Right lobe of liver (tissue), 6 donors: ENCODE measurements around the gene RUBCN. TPM values are rescaled to one million over a fixed set of nuclear protein-coding genes. Genes with fewer than 3 reads are reported as not detected.
"Not testable (repeated sequence)": the region's sequence is repeated elsewhere in the genome, so short reads cannot be mapped to it uniquely, and the experiment has no call there.

Source experiments
- ATAC-seq, 4 donors: fragments of 200-7000 bp; cut with Tn5 transposase; one replicate each; pipeline ENCODE4 v1.9.1; 2020; ENCODE audit warnings: mild to moderate bottlenecking in 4 of 4, moderate library complexity in 4 of 4
- DNase-seq, 3 donors: peaks; one replicate each; pipeline ENCODE4 v3.0.0-alpha.2; 2020
- H3K27ac ChIP-seq, 3 donors: fragments of 200-600 bp; one replicate each; pipeline ENCODE4 v1.8.0; 2022
- H3K27me3 ChIP-seq, 2 donors: fragments of 200-600 bp; one replicate each; pipeline ENCODE4 v1.8.0; 2022
- H3K36me3 ChIP-seq, 4 donors: fragments of 200-600 bp; sonication (generic) in 1 of 4; one replicate each; pipeline versions ENCODE4 v1.5.1 to v1.8.0; 2017 to 2022; ENCODE audit warnings: control low read depth in 1 of 4
- H3K4me1 ChIP-seq, 4 donors: fragments of 200-600 bp; sonication (generic) in 1 of 4; one replicate each; pipeline versions ENCODE4 v1.5.1 to v1.8.0; 2017 to 2022; ENCODE audit warnings: control low read depth in 1 of 4
- H3K4me3 ChIP-seq, 3 donors: fragments of 200-600 bp; one replicate each; pipeline ENCODE4 v1.8.0; 2022
- H3K9me3 ChIP-seq, 4 donors: fragments of 200-600 bp; sonication (generic) in 1 of 4; one replicate each; pipeline versions ENCODE4 v1.5.1 to v1.8.0; 2017 to 2022; ENCODE audit warnings: control low read depth in 1 of 4
- POLR2A ChIP-seq: fragments of 450-650 bp; IDR thresholded peaks from one replicate; pipeline ENCODE4 v1.6.1; 2017; ENCODE audit warnings: antibody characterized with exemption, mild to moderate bottlenecking
- WGBS: methylation state at CpG from one replicate; pipeline ENCODE4 v1.1.6; 2018; ENCODE audit warnings: low coverage, low lambda C conversion rate; ENCODE audit not compliant: insufficient coverage; ENCODE audit errors: missing lambda C conversion rate; 5-methylcytosine and 5-hydroxymethylcytosine counted together
- intact Hi-C, 2 donors: fragments of 100-400 bp; cut with DNase I; formaldehyde crosslinking; loops; one replicate each; pipeline versions ENCODE4 v1.11.2 to v1.14.1; 2022
- total RNA-seq, 6 experiments: library from RNA; depleted of rRNA in 2 of 6; stranded (reverse); fragments of >200 nt in 2 of 6; fragmentation: NEBNext Ultra II Directional in 3 of 6; extraction: Animal tissue kit (Norgen Biotek cat#: 25700) in 3 of 6; gene quantifications; one replicate each; pipeline versions ENCODE4 v1.1.0 to v1.2.4, GENCODE V29; 2016 to 2023
- TF ChIP-seq, protein P1 (sequence below), 4 donors: fragments of 200-600 bp in 3 of 4; fragments of 450-650 bp in 1 of 4; IDR thresholded peaks; one replicate each; pipeline versions ENCODE4 v1.5.1 to v1.8.0; 2016 to 2022; ENCODE audit warnings: antibody characterized with exemption in 4 of 4, mild to moderate bottlenecking in 2 of 4
- donor health status: DM: no; HTN: yes; CAD: no.
- donor health status: DM: no; HTN: no; CAD: no.
- donor health status: DM: no; HTN: no; CAD: no.
- donor health status: DM: no; HTN: yes; CAD: no.
- donor health status: DM: no; HTN: yes; CAD: no.

RUBCN gene
- total RNA-seq, 6 experiments from 2014 or later, result 6.4 to 19.4 (median 7.7) TPM

- Histone ChIP-seq H3K27me3 (no peaks in the 10 kb centered on the region), H3K4me3 (no peak overlapping the region), H3K36me3 (peaks cover 0 to 15% (median 0%) of the 10 kb centered on the region in 4 donors), H3K9me3 (no peaks in the 10 kb centered on the region), H3K4me1 (no peaks in the 10 kb centered on the region), H3K27ac (no peak overlapping the region)
- TF ChIP-seq, protein P1, sequence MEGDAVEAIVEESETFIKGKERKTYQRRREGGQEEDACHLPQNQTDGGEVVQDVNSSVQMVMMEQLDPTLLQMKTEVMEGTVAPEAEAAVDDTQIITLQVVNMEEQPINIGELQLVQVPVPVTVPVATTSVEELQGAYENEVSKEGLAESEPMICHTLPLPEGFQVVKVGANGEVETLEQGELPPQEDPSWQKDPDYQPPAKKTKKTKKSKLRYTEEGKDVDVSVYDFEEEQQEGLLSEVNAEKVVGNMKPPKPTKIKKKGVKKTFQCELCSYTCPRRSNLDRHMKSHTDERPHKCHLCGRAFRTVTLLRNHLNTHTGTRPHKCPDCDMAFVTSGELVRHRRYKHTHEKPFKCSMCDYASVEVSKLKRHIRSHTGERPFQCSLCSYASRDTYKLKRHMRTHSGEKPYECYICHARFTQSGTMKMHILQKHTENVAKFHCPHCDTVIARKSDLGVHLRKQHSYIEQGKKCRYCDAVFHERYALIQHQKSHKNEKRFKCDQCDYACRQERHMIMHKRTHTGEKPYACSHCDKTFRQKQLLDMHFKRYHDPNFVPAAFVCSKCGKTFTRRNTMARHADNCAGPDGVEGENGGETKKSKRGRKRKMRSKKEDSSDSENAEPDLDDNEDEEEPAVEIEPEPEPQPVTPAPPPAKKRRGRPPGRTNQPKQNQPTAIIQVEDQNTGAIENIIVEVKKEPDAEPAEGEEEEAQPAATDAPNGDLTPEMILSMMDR (IDR thresholded peaks at IDR 0.05), result no peak
- no peak for TF ChIP-seq POLR2A
- no peak for DNase-seq
- 87% methylated on average over 6 of the region's 29 CpGs for WGBS
- intact Hi-C loops, result no loop called here
- ATAC-seq, result peak in 1 of 4 donors; percentile 23
Observed at GRCh38 chr3:197674741-197675562, 61.8 kb downstream of the RUBCN start.

GRCh38 chr3:197673170-197673569 lies 63.5 kb downstream of the RUBCN start:
- Histone ChIP-seq H3K4me3 (no peak overlapping the region), H3K27ac (no peak overlapping the region), H3K27me3 (no peaks in the 10 kb centered on the region), H3K4me1 (no peaks in the 10 kb centered on the region), H3K9me3 (no peaks in the 10 kb centered on the region), H3K36me3 (peaks cover 0 to 15% (median 0%) of the 10 kb centered on the region in 4 donors)
- intact Hi-C loops, result no loop called here
- WGBS, result 95% methylated on average over 2 of the region's 4 CpGs
- TF ChIP-seq POLR2A, result no peak
- TF ChIP-seq, protein P1 (IDR thresholded peaks at IDR 0.05), result no peak
- no peak for DNase-seq
- no peak for ATAC-seq

DNA sequence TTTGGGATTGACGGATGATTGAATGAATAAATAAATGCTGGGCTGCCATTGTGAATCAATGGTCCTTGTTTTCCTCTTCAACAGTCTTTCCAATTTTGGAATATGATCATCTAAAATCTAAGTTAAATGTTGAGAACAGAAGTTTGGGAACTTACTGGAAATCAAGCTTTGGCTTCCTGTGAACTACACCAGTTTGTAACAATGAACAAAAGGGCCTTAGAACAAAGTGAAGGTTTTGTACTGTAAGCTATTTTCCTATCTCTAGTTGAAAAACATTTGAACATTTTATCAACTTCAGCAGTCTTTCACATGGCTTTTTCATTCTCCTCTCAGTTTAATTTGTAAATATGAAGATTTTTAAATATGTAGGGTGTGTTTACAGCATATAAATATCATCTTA lies 66.3 kb downstream of the RUBCN start:
- 100% methylated on average over 1 of the region's 1 CpG for WGBS
- TF ChIP-seq POLR2A, result no peak
- TF ChIP-seq, protein P1 (IDR thresholded peaks at IDR 0.05), result no peak
- intact Hi-C loops, result no loop called here
- no peak for DNase-seq
- ATAC-seq, result no peak
- no peak overlapping the region for H3K27ac ChIP-seq
- peaks cover 0 to 15% (median 0%) of the 10 kb centered on the region in 4 donors for H3K36me3 ChIP-seq
- no peaks in the 10 kb centered on the region for H3K4me1 ChIP-seq
- no peaks in the 10 kb centered on the region for H3K9me3 ChIP-seq
- no peak overlapping the region for H3K4me3 ChIP-seq
- H3K27me3 ChIP-seq, result no peaks in the 10 kb centered on the region

- no peak overlapping the region for H3K27ac ChIP-seq
- intact Hi-C loops, result no loop called here
- 59% methylated on average over 4 of the region's 5 CpGs for WGBS
- no peaks in the 10 kb centered on the region for H3K36me3 ChIP-seq
- no peak overlapping the region for H3K4me3 ChIP-seq
- no peak for ATAC-seq
- H3K9me3 ChIP-seq, result no peaks in the 10 kb centered on the region
- no peaks in the 10 kb centered on the region for H3K4me1 ChIP-seq
- no peaks in the 10 kb centered on the region for H3K27me3 ChIP-seq
- no peak for TF ChIP-seq POLR2A
- TF ChIP-seq, protein P1 (IDR thresholded peaks at IDR 0.05), result no peak
- DNase-seq, result no peak
Observed at GRCh38 chr3:197667968-197668367, 68.7 kb downstream of the RUBCN start.

DNA sequence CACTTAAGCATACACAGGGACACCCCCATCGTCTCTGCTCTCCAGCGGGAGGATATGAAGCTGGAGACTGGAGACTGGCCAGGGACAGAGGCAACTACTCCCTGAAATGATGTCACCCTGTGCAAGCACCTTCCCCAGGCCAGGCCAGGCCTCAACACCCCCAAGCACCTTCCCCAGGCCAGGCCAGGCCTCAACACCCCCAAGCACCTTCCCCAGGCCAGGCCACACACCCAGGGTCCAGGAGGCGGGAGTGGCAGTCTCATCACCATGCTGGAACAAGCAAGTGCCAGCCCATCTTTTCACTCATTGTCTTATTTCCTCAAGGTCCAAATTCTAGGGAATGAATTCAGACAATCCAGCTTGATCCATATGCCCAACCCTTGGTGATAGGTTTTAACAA lies 69.4 kb downstream of the RUBCN start:
- peak in 1 of 4 donors; percentile 7 for ATAC-seq
- not testable (repeated sequence) for H3K27ac ChIP-seq

DNA sequence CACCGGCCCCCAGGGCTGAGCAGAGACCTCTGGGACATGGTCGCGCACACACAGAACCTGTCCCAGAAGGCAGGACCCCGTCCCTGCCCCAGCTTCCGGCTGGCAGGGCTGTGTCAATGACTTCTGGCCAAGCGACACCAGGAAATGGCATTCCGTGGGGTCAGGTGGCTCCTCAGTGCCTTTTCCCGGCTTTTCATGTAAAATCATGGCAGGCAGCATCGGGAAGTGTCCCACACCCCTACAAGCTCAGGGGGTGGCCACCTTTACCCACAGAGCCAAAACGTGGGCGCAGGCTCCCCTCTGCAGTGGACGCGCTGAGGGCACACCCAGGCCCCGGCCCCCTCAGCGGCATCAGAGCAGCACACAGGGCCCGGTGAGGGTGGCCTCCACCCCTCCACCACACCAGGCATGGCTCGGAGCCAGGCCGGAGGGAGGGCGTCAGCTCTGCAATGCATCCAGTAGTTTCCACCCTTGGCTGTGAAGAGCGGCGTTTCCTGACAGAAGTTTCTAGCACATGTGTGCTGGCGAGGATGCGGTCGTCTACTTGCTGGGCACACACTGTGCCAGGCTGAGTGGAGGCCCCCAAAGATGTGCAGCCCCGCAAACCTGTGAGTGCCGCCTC lies 70.4 kb downstream of the RUBCN start:
- intact Hi-C loops, H3K9me3 ChIP-seq, H3K4me1 ChIP-seq, H3K36me3 ChIP-seq, DNase-seq, H3K4me3 ChIP-seq, H3K27me3 ChIP-seq, H3K27ac ChIP-seq: not testable (repeated sequence)
- peak in 1 of 4 donors; percentile 22 for ATAC-seq
- no CpG with 5 or more reads among the region's 26 CpGs for WGBS

More for the DNA sequence above, 69.4 kb downstream of the RUBCN start:
- WGBS, result no CpG with 5 or more reads among the region's 3 CpGs
- H3K36me3 ChIP-seq, intact Hi-C loops, H3K4me3 ChIP-seq, DNase-seq, H3K27me3 ChIP-seq, H3K4me1 ChIP-seq, H3K9me3 ChIP-seq: not testable (repeated sequence)

GRCh38 chr3:197665549-197665948 lies 71.2 kb downstream of the RUBCN start:
- H3K9me3 ChIP-seq, H3K36me3 ChIP-seq, H3K27ac ChIP-seq, H3K4me1 ChIP-seq, H3K4me3 ChIP-seq, intact Hi-C loops, DNase-seq, H3K27me3 ChIP-seq: not testable (repeated sequence)
- no CpG with 5 or more reads among the region's 15 CpGs for WGBS
- peak in 3 of 4 donors; percentile 4 to 34 (median 11) for ATAC-seq
